ENCODE measurements around the gene SRPK2.

DNA sequence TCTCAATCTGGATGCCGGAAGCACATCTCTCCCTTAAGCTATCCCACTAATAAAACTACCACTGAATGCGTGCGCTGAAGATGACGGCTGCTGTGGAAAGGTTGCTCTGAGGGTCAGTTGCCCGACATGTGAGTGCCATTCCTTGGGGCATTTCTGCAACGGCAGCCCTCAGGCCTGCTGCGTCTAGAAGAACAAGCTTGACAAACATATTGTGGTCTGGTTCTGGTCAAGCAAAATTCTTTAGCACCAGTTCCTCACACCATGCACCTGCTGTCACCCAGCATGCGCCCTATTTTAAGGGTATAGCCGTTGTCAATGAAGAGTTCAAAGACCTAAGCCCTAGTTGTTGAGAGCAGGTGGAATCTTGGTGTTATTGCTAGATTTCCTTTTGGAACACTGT is 184.2 kb downstream of the SRPK2 start:
- TF ChIP-seq POLR2A (IDR thresholded peaks at IDR 0.05; ENCODE audit: low read depth) (no peak), POLR2AphosphoS5 (IDR thresholded peaks at IDR 0.05) (no peak)
